ENCODE results near the gene MYO18B. TPM values are rescaled to one million over a fixed set of nuclear protein-coding genes. Genes with fewer than 3 reads are reported as not detected.

Gene MYO18B
- total RNA-seq, 1 experiment from 2014 or later = 0.07 TPM

DNA sequence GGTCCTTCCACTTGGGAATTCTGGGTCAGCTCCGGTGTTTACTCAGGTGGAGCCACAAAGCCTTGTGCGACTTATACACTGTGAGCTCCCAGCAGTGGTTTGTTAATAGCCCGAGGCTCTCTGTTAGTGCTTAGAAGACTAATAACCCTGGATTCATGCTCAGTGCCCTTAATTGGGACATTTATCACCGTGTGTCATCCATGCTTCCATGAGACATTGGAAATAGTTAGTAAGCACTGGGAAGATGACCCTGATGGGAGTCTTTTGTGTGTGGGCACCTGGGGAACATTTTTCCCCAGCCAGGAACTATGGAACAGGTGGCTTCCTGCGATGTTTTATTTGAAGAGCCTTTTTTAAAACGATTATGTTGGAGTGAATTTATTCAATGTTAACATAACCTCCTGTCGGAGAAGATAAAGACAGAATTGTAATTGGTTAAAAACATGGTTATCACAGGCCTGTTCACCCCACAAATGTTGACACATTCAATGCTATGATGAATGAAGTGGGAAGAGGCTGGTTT, 188.9 kb downstream of the MYO18B start:
- DNase-seq = no peak
- Mint-ChIP-seq H3K27ac (ENCODE audit: unreplicated experiment) (no peak overlapping the region), H3K27me3 (ENCODE audit: insufficient read depth, unreplicated experiment) (peaks cover 26% of the 10 kb centered on the region), H3K36me3 (ENCODE audit: insufficient read depth, unreplicated experiment) (no peaks in the 10 kb centered on the region), H3K9me3 (ENCODE audit: unreplicated experiment) (peaks cover 11% of the 10 kb centered on the region), H3K4me3 (ENCODE audit: unreplicated experiment) (no peak overlapping the region), H3K4me1 (ENCODE audit: low read depth, unreplicated experiment) (no peaks in the 10 kb centered on the region)
- CTCF ChIA-PET = no interaction called here
- no TSS peak for BruUV-seq (replicated peaks)
- POLR2A ChIA-PET = no interaction called here
- H3K36me3 ChIP-seq (ENCODE audit: control insufficient read depth, insufficient read depth, low read length) = no peaks in the 10 kb centered on the region
- H3K27me3 ChIP-seq (replicated peaks; ENCODE audit: control insufficient read depth, insufficient read depth, low read length) = no peaks in the 10 kb centered on the region; the same call in 1 of the 2 replicates
- no peaks in the 10 kb centered on the region for H3K4me1 ChIP-seq
- intact Hi-C loops (cut with micrococcal nuclease; ENCODE audit: unreplicated experiment) = no loop called here
- no peaks in the 10 kb centered on the region for H3K9me3 ChIP-seq
- TF ChIP-seq, protein P1, sequence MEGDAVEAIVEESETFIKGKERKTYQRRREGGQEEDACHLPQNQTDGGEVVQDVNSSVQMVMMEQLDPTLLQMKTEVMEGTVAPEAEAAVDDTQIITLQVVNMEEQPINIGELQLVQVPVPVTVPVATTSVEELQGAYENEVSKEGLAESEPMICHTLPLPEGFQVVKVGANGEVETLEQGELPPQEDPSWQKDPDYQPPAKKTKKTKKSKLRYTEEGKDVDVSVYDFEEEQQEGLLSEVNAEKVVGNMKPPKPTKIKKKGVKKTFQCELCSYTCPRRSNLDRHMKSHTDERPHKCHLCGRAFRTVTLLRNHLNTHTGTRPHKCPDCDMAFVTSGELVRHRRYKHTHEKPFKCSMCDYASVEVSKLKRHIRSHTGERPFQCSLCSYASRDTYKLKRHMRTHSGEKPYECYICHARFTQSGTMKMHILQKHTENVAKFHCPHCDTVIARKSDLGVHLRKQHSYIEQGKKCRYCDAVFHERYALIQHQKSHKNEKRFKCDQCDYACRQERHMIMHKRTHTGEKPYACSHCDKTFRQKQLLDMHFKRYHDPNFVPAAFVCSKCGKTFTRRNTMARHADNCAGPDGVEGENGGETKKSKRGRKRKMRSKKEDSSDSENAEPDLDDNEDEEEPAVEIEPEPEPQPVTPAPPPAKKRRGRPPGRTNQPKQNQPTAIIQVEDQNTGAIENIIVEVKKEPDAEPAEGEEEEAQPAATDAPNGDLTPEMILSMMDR (IDR thresholded peaks at IDR 0.05; ENCODE audit: insufficient read depth in 1 of 2, low read depth in 1 of 2, low read length in 1 of 2, severe bottlenecking in 1 of 2, unreplicated experiment in 1 of 2) = no peak
- no peak overlapping the region for H3K4me3 ChIP-seq (ENCODE audit: low read depth, low read length)

DNA sequence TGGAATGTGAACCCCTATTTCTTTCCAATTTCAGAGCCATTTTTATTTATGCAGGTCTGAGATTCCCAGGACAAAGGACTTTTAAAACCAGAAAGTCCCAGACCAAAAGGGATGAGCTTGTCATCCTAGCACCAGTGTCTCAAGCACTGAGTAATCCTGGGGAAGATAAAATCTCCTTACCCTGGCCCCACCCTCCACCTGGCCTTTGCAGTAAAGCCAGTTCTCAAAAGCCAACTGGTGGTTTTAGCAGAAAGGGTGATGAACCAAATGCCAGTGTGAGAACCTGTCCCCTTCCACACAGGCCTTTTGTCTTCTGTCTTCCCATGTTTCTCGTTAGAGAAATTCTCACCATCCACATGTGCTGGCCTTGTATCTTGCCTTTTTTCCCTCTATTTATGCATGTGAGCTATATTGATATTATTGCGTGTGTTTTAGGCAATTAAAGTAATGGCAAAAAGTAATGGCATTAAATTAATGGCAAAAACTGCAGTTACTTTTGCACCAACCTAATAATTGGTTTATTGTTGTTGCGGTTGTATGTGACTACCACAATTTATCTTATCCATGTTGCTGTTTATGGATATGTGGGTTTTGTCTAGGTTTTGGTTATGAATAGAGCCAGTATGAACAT, 191.3 kb downstream of the MYO18B start:
- CTCF ChIA-PET = no interaction called here
- no peaks in the 10 kb centered on the region; the same call in 1 of the 2 replicates for H3K27me3 ChIP-seq (replicated peaks; ENCODE audit: control insufficient read depth, insufficient read depth, low read length)
- H3K27me3 Mint-ChIP-seq (ENCODE audit: insufficient read depth, unreplicated experiment) = peaks cover 27% of the 10 kb centered on the region
- no peak overlapping the region for H3K4me3 ChIP-seq (ENCODE audit: low read depth, low read length)
- intact Hi-C loops (cut with micrococcal nuclease; ENCODE audit: unreplicated experiment) = no loop called here
- H3K27ac Mint-ChIP-seq (ENCODE audit: unreplicated experiment) = no peak overlapping the region
- no peaks in the 10 kb centered on the region for H3K4me1 ChIP-seq
- H3K4me1 Mint-ChIP-seq (ENCODE audit: low read depth, unreplicated experiment) = no peaks in the 10 kb centered on the region
- DNase-seq = no peak
- H3K9me3 ChIP-seq = no peaks in the 10 kb centered on the region
- TF ChIP-seq, protein P1 (IDR thresholded peaks at IDR 0.05; ENCODE audit: insufficient read depth in 1 of 2, low read depth in 1 of 2, low read length in 1 of 2, severe bottlenecking in 1 of 2, unreplicated experiment in 1 of 2) = no peak
- no peaks in the 10 kb centered on the region for H3K36me3 Mint-ChIP-seq (ENCODE audit: insufficient read depth, unreplicated experiment)
- H3K4me3 Mint-ChIP-seq (ENCODE audit: unreplicated experiment) = no peak overlapping the region
- POLR2A ChIA-PET = no interaction called here
- H3K36me3 ChIP-seq (ENCODE audit: control insufficient read depth, insufficient read depth, low read length) = no peaks in the 10 kb centered on the region
- no peaks in the 10 kb centered on the region for H3K9me3 Mint-ChIP-seq (ENCODE audit: unreplicated experiment)
- BruUV-seq (replicated peaks) = no TSS peak

DNA sequence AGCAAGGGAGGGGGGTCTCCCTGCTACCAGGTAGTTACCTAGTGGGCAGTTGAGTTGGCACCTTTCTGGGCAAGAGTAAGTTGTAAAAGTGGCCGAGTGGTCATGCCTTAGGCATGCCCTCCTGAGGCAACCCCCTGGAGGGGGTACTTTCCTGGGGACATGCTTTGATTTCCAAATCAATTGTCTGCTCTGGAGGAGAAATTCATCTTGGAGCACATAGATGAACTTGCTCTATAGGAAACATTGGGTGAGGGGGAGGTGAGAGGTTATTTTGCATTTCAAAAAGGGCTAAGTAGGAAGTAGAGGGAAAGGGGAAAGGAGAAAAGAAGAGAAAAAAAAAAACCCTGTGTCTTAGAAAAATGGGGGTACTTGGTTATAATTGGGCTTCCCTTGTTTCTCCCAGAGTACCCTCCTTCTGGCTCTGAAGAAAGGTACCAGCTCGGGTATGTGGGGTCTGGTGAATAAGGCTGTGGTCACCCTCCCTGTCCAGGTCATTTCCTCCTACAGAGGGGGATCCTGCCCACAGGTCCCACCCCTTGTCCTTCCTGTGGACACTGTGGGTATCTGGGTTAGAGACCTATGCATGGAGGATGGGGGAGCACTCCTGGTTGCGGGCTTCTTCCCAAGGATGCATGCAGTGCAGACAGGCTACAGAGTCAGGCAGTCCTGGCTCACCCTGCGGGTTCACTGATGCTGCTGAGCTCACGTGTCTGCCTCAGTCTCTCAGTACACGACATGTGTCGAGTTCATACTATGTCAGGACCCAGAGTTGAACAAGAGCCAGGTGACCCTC, 193.5 kb downstream of the MYO18B start:
- TF ChIP-seq, protein P1 (IDR thresholded peaks at IDR 0.05; ENCODE audit: insufficient read depth in 1 of 2, low read depth in 1 of 2, low read length in 1 of 2, severe bottlenecking in 1 of 2, unreplicated experiment in 1 of 2) = no peak
- Mint-ChIP-seq H3K27ac (ENCODE audit: unreplicated experiment) (no peak overlapping the region), H3K4me3 (ENCODE audit: unreplicated experiment) (no peak overlapping the region), H3K27me3 (ENCODE audit: insufficient read depth, unreplicated experiment) (peaks cover 21% of the 10 kb centered on the region), H3K4me1 (ENCODE audit: low read depth, unreplicated experiment) (no peaks in the 10 kb centered on the region), H3K36me3 (ENCODE audit: insufficient read depth, unreplicated experiment) (no peaks in the 10 kb centered on the region), H3K9me3 (ENCODE audit: unreplicated experiment) (no peaks in the 10 kb centered on the region)
- no peak overlapping the region for H3K4me3 ChIP-seq (ENCODE audit: low read depth, low read length)
- BruUV-seq (replicated peaks) = no TSS peak
- POLR2A ChIA-PET = no interaction called here
- no peaks in the 10 kb centered on the region for H3K27me3 ChIP-seq (replicated peaks; ENCODE audit: control insufficient read depth, insufficient read depth, low read length)
- no peaks in the 10 kb centered on the region for H3K4me1 ChIP-seq
- no peaks in the 10 kb centered on the region for H3K9me3 ChIP-seq
- no peaks in the 10 kb centered on the region for H3K36me3 ChIP-seq (ENCODE audit: control insufficient read depth, insufficient read depth, low read length)
- DNase-seq = no peak
- intact Hi-C loops (cut with micrococcal nuclease; ENCODE audit: unreplicated experiment) = no loop called here
- CTCF ChIA-PET = no interaction called here
